ENCODE results near the gene CACNG4.

The CACNG4 gene

DNA sequence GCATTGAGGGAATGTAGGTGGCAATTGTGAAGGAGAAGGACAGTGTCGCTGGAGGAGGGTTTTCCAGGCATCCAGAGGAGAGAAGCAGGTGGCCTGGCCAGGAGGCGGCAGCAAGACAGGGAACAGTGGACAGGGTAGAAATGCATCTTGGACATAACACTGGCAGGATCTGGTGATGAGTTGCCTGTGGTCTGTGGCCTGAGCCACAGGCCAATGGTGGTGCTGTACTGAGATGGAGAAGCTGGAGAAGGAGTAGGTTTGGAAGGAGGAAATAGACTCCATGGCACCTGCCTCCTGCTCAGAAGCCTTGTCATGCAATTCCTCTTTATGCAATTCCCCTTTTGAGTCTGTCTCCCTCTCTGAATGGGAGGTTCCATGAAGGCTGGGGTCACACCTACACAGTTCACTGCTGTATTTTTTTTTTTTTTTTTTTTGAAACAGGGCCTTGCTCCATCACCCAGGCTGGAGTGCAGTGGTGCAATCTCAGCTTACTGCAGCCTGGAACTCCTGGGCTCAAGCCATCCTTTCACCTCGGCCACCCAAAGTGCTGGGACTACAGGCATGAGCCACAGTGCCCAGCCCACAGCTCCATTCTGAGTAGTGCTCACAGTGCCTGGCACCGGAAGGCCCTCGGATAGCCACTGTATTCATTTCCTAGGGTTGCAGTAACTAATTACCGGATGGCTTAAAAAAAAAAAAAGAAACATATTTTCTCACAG lies 13.5 kb upstream of the CACNG4 start:
- TF ChIP-seq, protein P1, sequence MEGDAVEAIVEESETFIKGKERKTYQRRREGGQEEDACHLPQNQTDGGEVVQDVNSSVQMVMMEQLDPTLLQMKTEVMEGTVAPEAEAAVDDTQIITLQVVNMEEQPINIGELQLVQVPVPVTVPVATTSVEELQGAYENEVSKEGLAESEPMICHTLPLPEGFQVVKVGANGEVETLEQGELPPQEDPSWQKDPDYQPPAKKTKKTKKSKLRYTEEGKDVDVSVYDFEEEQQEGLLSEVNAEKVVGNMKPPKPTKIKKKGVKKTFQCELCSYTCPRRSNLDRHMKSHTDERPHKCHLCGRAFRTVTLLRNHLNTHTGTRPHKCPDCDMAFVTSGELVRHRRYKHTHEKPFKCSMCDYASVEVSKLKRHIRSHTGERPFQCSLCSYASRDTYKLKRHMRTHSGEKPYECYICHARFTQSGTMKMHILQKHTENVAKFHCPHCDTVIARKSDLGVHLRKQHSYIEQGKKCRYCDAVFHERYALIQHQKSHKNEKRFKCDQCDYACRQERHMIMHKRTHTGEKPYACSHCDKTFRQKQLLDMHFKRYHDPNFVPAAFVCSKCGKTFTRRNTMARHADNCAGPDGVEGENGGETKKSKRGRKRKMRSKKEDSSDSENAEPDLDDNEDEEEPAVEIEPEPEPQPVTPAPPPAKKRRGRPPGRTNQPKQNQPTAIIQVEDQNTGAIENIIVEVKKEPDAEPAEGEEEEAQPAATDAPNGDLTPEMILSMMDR (IDR thresholded peaks at IDR 0.05; ENCODE audit: unreplicated experiment in 3 of 3): no peak
- Mint-ChIP-seq H3K27ac (no peak overlapping the region), H3K4me1 (peaks cover 33% of the 10 kb centered on the region), H3K36me3 (ENCODE audit: low read depth) (no peaks in the 10 kb centered on the region), H3K4me3 (no peak overlapping the region), H3K27me3 (ENCODE audit: low read depth) (peaks cover 42% of the 10 kb centered on the region), H3K9me3 (peaks cover 7% of the 10 kb centered on the region)

DNA sequence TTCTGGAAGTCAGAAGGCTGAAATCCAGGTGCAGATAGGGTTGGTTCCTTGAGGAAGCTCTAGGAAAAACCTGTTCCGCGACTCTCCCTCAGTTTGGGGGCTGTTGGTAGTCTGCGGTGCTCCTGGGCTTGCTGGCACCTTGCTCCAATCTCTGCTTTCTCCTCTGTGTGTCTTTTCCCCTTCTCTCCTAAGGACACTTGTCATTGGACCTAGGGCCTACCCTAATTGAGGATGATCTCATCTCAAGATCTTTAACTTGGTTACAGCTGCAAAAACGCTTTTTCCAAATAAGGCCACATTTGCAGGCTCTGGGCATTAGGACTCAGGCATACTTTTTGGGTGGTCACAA lies 12.9 kb upstream of the CACNG4 start:
- no peak overlapping the region for H3K4me3 Mint-ChIP-seq
- H3K36me3 Mint-ChIP-seq (ENCODE audit: low read depth): no peaks in the 10 kb centered on the region
- peaks cover 28% of the 10 kb centered on the region for H3K4me1 Mint-ChIP-seq
- H3K9me3 Mint-ChIP-seq: peaks cover 7% of the 10 kb centered on the region
- peaks cover 39% of the 10 kb centered on the region for H3K27me3 Mint-ChIP-seq (ENCODE audit: low read depth)
- TF ChIP-seq, protein P1 (IDR thresholded peaks at IDR 0.05; ENCODE audit: unreplicated experiment in 3 of 3): no peak
- H3K27ac Mint-ChIP-seq: no peak overlapping the region

DNA sequence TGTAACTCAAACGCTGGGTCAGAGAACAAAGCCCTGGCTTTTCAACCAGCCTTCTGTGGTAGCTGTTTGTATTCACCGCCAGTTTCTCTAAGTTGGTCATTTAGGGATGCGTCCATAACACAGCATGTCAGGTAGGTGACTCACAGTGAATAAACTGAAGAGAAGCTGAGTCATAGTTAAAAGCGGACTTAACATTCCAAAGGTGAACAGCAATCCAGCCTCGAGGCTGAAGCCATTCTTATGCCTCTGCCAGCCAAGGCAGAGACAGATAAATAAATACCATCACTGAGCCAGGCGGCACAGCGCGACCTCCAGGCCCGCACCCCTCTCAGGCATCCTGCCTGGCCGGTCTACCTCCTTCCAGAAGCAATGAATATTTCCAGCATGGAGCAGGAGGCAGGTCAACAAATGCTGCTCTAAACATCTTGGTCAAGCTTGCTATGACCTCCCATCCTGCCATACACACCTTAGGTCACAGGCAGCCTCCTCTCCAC lies 12.4 kb upstream of the CACNG4 start:
- Mint-ChIP-seq H3K9me3 (peaks cover 7% of the 10 kb centered on the region), H3K4me3 (no peak overlapping the region), H3K27me3 (ENCODE audit: low read depth) (peaks cover 36% of the 10 kb centered on the region), H3K27ac (no peak overlapping the region), H3K36me3 (ENCODE audit: low read depth) (no peaks in the 10 kb centered on the region), H3K4me1 (peaks cover 28% of the 10 kb centered on the region)
- TF ChIP-seq, protein P1 (IDR thresholded peaks at IDR 0.05; ENCODE audit: unreplicated experiment in 3 of 3): no peak

- no peak overlapping the region for H3K27ac Mint-ChIP-seq
- TF ChIP-seq, protein P1 (IDR thresholded peaks at IDR 0.05; ENCODE audit: unreplicated experiment in 3 of 3): no peak
- peaks cover 41% of the 10 kb centered on the region for H3K27me3 Mint-ChIP-seq (ENCODE audit: low read depth)
- no peak overlapping the region for H3K4me3 Mint-ChIP-seq
- no peaks in the 10 kb centered on the region for H3K36me3 Mint-ChIP-seq (ENCODE audit: low read depth)
- H3K9me3 Mint-ChIP-seq: peaks cover 7% of the 10 kb centered on the region
- H3K4me1 Mint-ChIP-seq: peaks cover 34% of the 10 kb centered on the region
Observed at GRCh38 chr17:66952681-66953629, 11.6 kb upstream of the CACNG4 start.

- H3K27ac Mint-ChIP-seq: no peak overlapping the region
- H3K36me3 Mint-ChIP-seq (ENCODE audit: low read depth): no peaks in the 10 kb centered on the region
- H3K4me3 Mint-ChIP-seq: no peak overlapping the region
- TF ChIP-seq, protein P1 (IDR thresholded peaks at IDR 0.05; ENCODE audit: unreplicated experiment in 3 of 3): no peak
- peaks cover 31% of the 10 kb centered on the region for H3K4me1 Mint-ChIP-seq
- H3K27me3 Mint-ChIP-seq (ENCODE audit: low read depth): peaks cover 39% of the 10 kb centered on the region
- H3K9me3 Mint-ChIP-seq: peaks cover 7% of the 10 kb centered on the region
Observed at GRCh38 chr17:66953630-66954020, 10.9 kb upstream of the CACNG4 start.

Data from nephron (organoid).